ENCODE measurements around the gene LIN52. TPM values are rescaled to one million over a fixed set of nuclear protein-coding genes. Genes with fewer than 3 reads are reported as not detected.

LIN52 gene
- total and polyA plus RNA-seq, 2 donors (not counting 3 experiments of a cell fraction or from before 2014, with no cell fraction given): 6.6 to 9.7 TPM

DNA sequence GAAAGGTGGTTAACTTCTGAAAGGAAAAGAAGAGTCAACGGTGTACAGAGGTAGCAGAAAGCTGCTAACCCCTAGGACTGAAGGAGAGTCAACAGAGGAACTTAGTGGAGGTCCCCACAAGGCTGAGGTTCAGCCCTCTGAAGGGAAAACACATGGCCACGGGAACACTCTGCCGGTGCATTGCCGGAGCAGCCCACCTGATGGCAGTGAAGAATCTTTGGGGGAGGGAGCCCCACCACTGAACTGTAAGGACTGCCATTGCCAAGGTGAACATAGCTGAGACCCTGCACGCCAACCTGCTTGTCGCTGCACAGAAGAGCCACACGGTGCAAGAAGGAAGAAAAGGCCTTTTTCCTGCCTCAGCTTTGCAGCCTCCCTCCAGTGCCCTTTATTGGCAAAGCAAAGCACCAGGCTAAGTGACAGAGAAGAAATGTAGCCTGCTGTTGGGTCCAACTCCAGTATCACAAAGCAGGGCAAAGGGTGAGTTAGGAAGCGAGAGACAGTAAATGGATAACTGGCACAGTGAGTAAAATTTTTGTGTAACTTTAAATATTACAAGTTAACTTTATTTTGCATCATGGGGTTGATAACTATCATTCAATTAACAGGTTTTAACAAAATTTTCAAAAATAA lies 76.9 kb downstream of the LIN52 start:
- DNase-seq (ENCODE audit: low read depth, low spot score) (no peak), FAIRE-seq (no peak)
- H3K4me1 ChIP-seq (ENCODE audit: control insufficient read depth, extremely low read depth, insufficient read depth, low read length): no peaks in the 10 kb centered on the region
- no TSS peak for BruUV-seq (replicated peaks)
- no peak overlapping the region for H2AFZ ChIP-seq (ENCODE audit: low read depth, low read length)
- ChIA-PET CTCF (interaction anchor here (1.0 kb wide), 1 partner anchor 57 kb away, joined by 3 read pairs; no protein-coding TSS in a partner anchor), POLR2A (no interaction called here)
- H3K9me1 ChIP-seq (replicated peaks; ENCODE audit: control insufficient read depth, extremely low read depth, insufficient read depth, low read length): no peaks in the 10 kb centered on the region
- TF ChIP-seq GATA2 (IDR thresholded peaks at IDR 0.05; ENCODE audit: insufficient read depth, insufficient read length, low read depth, low read length) (no peak), FOS (IDR thresholded peaks at IDR 0.05; ENCODE audit: borderline replicate concordance, insufficient read depth, low read length) (no peak), MYC (IDR thresholded peaks at IDR 0.05; ENCODE audit: low read depth, low read length) (no peak), JUN (IDR thresholded peaks at IDR 0.05; ENCODE audit: borderline replicate concordance, insufficient read depth, insufficient read length, low read depth) (no peak), POLR2AphosphoS5 (IDR thresholded peaks at IDR 0.05; ENCODE audit: insufficient read depth, low read depth, low read length) (no peak), EZH2 (IDR thresholded peaks at IDR 0.05; ENCODE audit: borderline replicate concordance, low read depth, low read length, severe bottlenecking) (no peak), POLR2A (IDR thresholded peaks at IDR 0.05; ENCODE audit: low read depth, low read length) (no peak)
- TF ChIP-seq, protein P1, sequence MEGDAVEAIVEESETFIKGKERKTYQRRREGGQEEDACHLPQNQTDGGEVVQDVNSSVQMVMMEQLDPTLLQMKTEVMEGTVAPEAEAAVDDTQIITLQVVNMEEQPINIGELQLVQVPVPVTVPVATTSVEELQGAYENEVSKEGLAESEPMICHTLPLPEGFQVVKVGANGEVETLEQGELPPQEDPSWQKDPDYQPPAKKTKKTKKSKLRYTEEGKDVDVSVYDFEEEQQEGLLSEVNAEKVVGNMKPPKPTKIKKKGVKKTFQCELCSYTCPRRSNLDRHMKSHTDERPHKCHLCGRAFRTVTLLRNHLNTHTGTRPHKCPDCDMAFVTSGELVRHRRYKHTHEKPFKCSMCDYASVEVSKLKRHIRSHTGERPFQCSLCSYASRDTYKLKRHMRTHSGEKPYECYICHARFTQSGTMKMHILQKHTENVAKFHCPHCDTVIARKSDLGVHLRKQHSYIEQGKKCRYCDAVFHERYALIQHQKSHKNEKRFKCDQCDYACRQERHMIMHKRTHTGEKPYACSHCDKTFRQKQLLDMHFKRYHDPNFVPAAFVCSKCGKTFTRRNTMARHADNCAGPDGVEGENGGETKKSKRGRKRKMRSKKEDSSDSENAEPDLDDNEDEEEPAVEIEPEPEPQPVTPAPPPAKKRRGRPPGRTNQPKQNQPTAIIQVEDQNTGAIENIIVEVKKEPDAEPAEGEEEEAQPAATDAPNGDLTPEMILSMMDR (IDR thresholded peaks at IDR 0.05; ENCODE audit: extremely low read depth in 1 of 2, insufficient read depth in 1 of 2, low read depth in 1 of 2, low read length in 2 of 2): no peak
- TF ChIP-seq, protein P2, sequence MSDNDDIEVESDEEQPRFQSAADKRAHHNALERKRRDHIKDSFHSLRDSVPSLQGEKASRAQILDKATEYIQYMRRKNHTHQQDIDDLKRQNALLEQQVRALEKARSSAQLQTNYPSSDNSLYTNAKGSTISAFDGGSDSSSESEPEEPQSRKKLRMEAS (IDR thresholded peaks at IDR 0.05; ENCODE audit: insufficient read depth, insufficient read length): no peak
- no peaks in the 10 kb centered on the region for H3K36me3 ChIP-seq (ENCODE audit: control insufficient read depth in 2 of 2, extremely low read depth in 1 of 2, insufficient read depth in 2 of 2, low read length in 2 of 2)
- no peak overlapping the region for H3K4me3 ChIP-seq (replicated peaks in 1 of 3; ENCODE audit: insufficient read depth in 1 of 3, low read depth in 1 of 3, low read length in 3 of 3)
- dilution Hi-C loops (cut with MboI; ENCODE audit: extremely low pct_ligation_motif_present, low sequenced_read_pairs): no loop called here
- no peak overlapping the region for H3K9ac ChIP-seq (replicated peaks; ENCODE audit: extremely low read depth, insufficient read depth, low read length)
- no peak overlapping the region for H3K4me2 ChIP-seq (ENCODE audit: insufficient read depth, low read length)
- intact Hi-C loops (cut with micrococcal nuclease): no loop called here
- H3K27me3 ChIP-seq (ENCODE audit: control insufficient read depth in 2 of 2, insufficient read depth in 2 of 2, low read length in 2 of 2): no peaks in the 10 kb centered on the region
- no peaks in the 10 kb centered on the region for H3K9me3 ChIP-seq (replicated peaks; ENCODE audit: control insufficient read depth, insufficient read depth, low read length)
- H3K79me2 ChIP-seq (ENCODE audit: control insufficient read depth, insufficient read depth, low read length): no peaks in the 10 kb centered on the region
- no peak overlapping the region for H3K27ac ChIP-seq (ENCODE audit: insufficient read depth, low read depth, low read length)
- H4K20me1 ChIP-seq (replicated peaks; ENCODE audit: control insufficient read depth, extremely low read depth, insufficient read depth, low read length): no peaks in the 10 kb centered on the region

Measured in endothelial cell of umbilical vein (primary cell).